ENCODE data around the gene ABHD17A.

Gene ABHD17A

GRCh38 chr19:1843116-1843515 is 42.2 kb downstream of the ABHD17A start:
- Histone ChIP-seq H3K36me3 (ENCODE audit: control insufficient read depth, insufficient read depth, low read length) (peaks cover 16% of the 10 kb centered on the region; the same call in 1 of the 2 replicates), H3K4me3 (ENCODE audit: low read depth, low read length) (no peak overlapping the region), H3K27me3 (ENCODE audit: control insufficient read depth, insufficient read depth, low read length) (no peaks in the 10 kb centered on the region), H3K4me1 (ENCODE audit: control insufficient read depth, insufficient read depth, low read length) (peaks cover 7% of the 10 kb centered on the region), H3K9ac (ENCODE audit: low read depth, low read length) (no peak overlapping the region), H3K9me3 (ENCODE audit: control insufficient read depth, insufficient read depth, low read length) (no peaks in the 10 kb centered on the region), H3K27ac (ENCODE audit: low read depth, low read length) (no peak overlapping the region)

GRCh38 chr19:1841209-1841924 is 43.9 kb downstream of the ABHD17A start:
- no peaks in the 10 kb centered on the region for H3K4me1 ChIP-seq (ENCODE audit: control insufficient read depth, insufficient read depth, low read length)
- H3K9me3 ChIP-seq (ENCODE audit: control insufficient read depth, insufficient read depth, low read length): no peaks in the 10 kb centered on the region
- no peak overlapping the region for H3K27ac ChIP-seq (ENCODE audit: low read depth, low read length)
- peaks cover 16% of the 10 kb centered on the region; the same call in 1 of the 2 replicates for H3K36me3 ChIP-seq (ENCODE audit: control insufficient read depth, insufficient read depth, low read length)
- H3K27me3 ChIP-seq (ENCODE audit: control insufficient read depth, insufficient read depth, low read length): no peaks in the 10 kb centered on the region
- H3K4me3 ChIP-seq (ENCODE audit: low read depth, low read length): no peak overlapping the region
- H3K9ac ChIP-seq (ENCODE audit: low read depth, low read length): no peak overlapping the region

DNA sequence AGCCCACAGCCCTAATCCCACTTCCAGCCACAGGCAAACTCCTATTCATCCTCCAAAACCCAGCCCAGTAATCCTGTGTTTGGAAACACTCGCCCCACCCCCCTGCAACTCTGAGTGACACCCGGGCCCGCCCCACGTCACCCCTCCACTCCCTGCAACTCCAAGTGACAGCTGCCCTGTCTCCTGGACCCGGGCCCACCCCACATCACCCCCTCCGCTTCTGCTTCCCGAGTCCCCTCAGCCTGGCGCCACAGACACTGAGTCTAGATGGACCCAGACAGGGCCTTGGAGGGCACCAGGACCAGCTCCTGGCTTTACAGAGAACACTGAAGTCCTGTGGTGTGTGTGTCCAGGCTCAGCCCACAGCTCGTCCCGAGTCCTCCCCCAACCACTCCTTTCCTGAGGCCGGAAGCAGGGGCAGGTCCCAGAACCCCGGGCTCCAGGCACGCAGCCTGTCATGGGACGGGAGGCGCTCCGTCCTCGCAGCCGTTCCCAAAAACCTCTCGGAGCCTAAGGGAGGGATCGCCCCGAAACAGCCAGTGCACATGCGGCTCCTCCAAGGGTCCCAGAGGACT is 44.7 kb downstream of the ABHD17A start:
- no peak overlapping the region for H3K9ac ChIP-seq (ENCODE audit: low read depth, low read length)
- no peaks in the 10 kb centered on the region for H3K27me3 ChIP-seq (ENCODE audit: control insufficient read depth, insufficient read depth, low read length)

DNA sequence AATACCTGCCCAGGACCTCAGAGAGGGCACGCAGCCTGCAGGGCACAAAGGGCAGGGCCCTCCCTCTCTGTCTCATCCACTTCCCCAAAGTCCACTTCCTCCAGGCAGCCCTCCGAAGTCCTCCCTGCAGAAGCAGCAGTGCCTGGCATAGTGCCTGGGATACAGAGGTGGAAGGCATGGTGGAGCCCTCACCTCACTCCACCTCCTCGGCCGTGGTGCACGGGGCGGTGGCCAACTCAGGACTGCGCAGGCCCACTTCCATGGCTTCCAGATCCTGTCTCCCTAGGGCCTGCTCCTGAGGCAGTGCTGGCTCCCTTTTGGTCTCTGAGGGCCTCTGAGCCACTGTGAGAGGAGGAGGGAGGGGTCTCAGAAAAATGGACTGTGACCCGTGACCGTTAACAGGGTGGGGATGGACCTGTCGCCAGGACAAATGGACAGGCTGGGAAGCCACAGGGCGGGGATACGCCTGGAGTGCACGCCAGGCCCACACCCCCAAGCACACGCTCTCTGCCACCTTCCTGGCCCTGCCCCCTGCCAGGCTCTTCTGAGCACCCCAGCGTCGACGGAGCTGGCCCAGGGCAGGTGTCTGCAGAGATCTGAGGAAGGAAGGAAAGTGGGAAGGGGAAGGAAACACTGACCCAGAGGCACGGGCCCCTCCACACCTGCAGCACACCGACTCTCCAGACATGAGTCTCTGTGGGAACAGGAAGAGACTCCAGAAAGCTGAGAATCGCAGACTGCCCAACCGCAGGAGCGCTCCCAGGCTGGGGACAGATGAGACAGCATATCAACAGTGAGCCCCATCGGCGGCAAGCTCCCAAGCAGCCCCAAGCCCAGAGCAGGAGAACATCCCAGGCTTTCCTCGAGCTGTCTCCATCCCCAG is 45.4 kb downstream of the ABHD17A start:
- Histone ChIP-seq H3K9me3 (ENCODE audit: control insufficient read depth, insufficient read depth, low read length) (no peaks in the 10 kb centered on the region), H3K36me3 (ENCODE audit: control insufficient read depth, insufficient read depth, low read length) (peaks cover 9% of the 10 kb centered on the region; the same call in 1 of the 2 replicates), H3K4me3 (ENCODE audit: low read depth, low read length) (no peak overlapping the region), H3K4me1 (ENCODE audit: control insufficient read depth, insufficient read depth, low read length) (no peaks in the 10 kb centered on the region), H3K27me3 (ENCODE audit: control insufficient read depth, insufficient read depth, low read length) (no peaks in the 10 kb centered on the region), H3K9ac (ENCODE audit: low read depth, low read length) (no peak overlapping the region), H3K27ac (ENCODE audit: low read depth, low read length) (no peak overlapping the region)

More for the DNA sequence above, 44.7 kb downstream of the ABHD17A start:
- no peak overlapping the region for H3K4me3 ChIP-seq (ENCODE audit: low read depth, low read length)
- peaks cover 15% of the 10 kb centered on the region; the same call in 1 of the 2 replicates for H3K36me3 ChIP-seq (ENCODE audit: control insufficient read depth, insufficient read depth, low read length)
- no peaks in the 10 kb centered on the region for H3K9me3 ChIP-seq (ENCODE audit: control insufficient read depth, insufficient read depth, low read length)
- no peaks in the 10 kb centered on the region for H3K4me1 ChIP-seq (ENCODE audit: control insufficient read depth, insufficient read depth, low read length)
- H3K27ac ChIP-seq (ENCODE audit: low read depth, low read length): no peak overlapping the region

DNA sequence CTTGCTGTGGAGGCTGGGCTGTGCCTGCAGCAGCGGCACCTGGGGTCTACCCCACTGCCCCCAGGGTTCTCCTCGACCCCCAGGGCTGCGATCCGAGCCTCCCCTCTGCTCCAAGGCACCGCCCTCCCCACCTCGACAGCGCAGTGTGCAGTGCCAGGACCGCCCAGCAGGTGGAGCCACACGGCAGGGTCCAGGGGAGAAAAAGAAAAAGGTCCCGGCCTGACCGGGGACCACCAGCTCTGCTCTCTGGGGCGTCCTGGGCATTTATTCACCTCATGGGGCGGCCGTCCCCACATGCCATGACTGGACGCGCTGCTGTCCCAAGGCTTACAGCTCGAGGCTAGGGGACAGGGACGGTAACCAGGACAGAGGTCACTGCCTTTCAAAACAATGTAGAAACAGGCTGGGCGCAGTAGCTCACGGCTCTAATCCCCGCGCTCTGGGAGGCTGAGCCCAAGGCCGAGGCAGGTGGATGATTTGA is 47.6 kb downstream of the ABHD17A start:
- peak overlapping the region; percentile 8; the same call in 1 of the 2 replicates for H3K9ac ChIP-seq (ENCODE audit: low read depth, low read length)

GRCh38 chr19:1837222-1837565 is 48.1 kb downstream of the ABHD17A start:
- Histone ChIP-seq H3K4me3 (ENCODE audit: low read depth, low read length) (no peak overlapping the region), H3K9me3 (ENCODE audit: control insufficient read depth, insufficient read depth, low read length) (no peaks in the 10 kb centered on the region), H3K36me3 (ENCODE audit: control insufficient read depth, insufficient read depth, low read length) (0 out of 2 replicates have a peak, but pooled peaks cover 6% of the 10 kb centered on the region), H3K27me3 (ENCODE audit: control insufficient read depth, insufficient read depth, low read length) (no peaks in the 10 kb centered on the region), H3K9ac (ENCODE audit: low read depth, low read length) (no peak overlapping the region), H3K27ac (ENCODE audit: low read depth, low read length) (no peak overlapping the region), H3K4me1 (ENCODE audit: control insufficient read depth, insufficient read depth, low read length) (no peaks in the 10 kb centered on the region)

More for the DNA sequence above, 47.6 kb downstream of the ABHD17A start:
- Histone ChIP-seq H3K27me3 (ENCODE audit: control insufficient read depth, insufficient read depth, low read length) (no peaks in the 10 kb centered on the region), H3K9me3 (ENCODE audit: control insufficient read depth, insufficient read depth, low read length) (no peaks in the 10 kb centered on the region), H3K4me1 (ENCODE audit: control insufficient read depth, insufficient read depth, low read length) (no peaks in the 10 kb centered on the region), H3K27ac (ENCODE audit: low read depth, low read length) (peak overlapping the region; percentile 47), H3K4me3 (ENCODE audit: low read depth, low read length) (no peak overlapping the region), H3K36me3 (ENCODE audit: control insufficient read depth, insufficient read depth, low read length) (0 out of 2 replicates have a peak, but pooled peaks cover 6% of the 10 kb centered on the region)

DNA sequence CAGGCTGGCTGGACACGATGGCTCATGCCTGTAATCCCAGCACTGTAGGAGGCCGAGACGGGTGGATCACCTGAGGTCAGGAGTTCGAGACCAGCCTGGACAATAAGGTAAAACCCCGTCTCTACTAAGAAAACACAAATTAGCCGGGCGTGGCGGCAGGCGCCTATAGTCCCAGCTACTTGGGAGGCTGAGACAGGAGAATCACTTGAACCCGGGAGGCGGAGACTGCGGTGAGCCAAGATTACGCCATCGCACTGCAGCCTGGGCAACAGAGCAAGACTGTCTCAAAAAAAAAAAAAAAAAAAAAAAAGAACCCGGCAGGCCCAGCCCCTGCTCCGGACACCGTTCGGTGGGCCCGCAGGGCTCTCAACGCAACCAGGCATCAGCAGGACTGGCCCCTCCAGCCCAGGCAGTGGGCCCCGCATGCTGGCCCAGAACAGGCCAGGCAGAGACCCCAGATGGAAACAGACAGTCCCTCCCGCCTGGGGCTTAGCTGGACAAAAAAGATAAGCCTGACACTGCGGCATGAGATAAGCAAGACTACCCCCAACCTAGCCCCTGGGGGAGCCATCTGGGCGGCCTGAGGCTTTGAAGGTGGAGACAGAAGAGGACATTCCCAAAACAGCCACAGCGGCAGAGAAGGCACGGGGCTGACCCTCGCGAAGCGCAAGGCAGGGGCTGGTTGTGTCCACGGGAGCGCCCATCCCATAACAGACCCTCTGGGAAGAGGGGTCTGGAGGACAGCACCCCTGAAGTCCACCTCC is 48.7 kb downstream of the ABHD17A start:
- H3K36me3 ChIP-seq (ENCODE audit: control insufficient read depth, insufficient read depth, low read length): 0 out of 2 replicates have a peak, but pooled peaks cover 6% of the 10 kb centered on the region
- no peak overlapping the region for H3K27ac ChIP-seq (ENCODE audit: low read depth, low read length)
- no peaks in the 10 kb centered on the region for H3K4me1 ChIP-seq (ENCODE audit: control insufficient read depth, insufficient read depth, low read length)
- no peaks in the 10 kb centered on the region for H3K9me3 ChIP-seq (ENCODE audit: control insufficient read depth, insufficient read depth, low read length)
- H3K4me3 ChIP-seq (ENCODE audit: low read depth, low read length): no peak overlapping the region
- H3K9ac ChIP-seq (ENCODE audit: low read depth, low read length): no peak overlapping the region
- H3K27me3 ChIP-seq (ENCODE audit: control insufficient read depth, insufficient read depth, low read length): no peaks in the 10 kb centered on the region

- H3K27me3 ChIP-seq (ENCODE audit: control insufficient read depth, insufficient read depth, low read length): no peaks in the 10 kb centered on the region
- no peak overlapping the region for H3K4me3 ChIP-seq (ENCODE audit: low read depth, low read length)
- H3K9me3 ChIP-seq (ENCODE audit: control insufficient read depth, insufficient read depth, low read length): no peaks in the 10 kb centered on the region
- no peaks in the 10 kb centered on the region for H3K4me1 ChIP-seq (ENCODE audit: control insufficient read depth, insufficient read depth, low read length)
- peaks cover 13% of the 10 kb centered on the region; the same call in 1 of the 2 replicates for H3K36me3 ChIP-seq (ENCODE audit: control insufficient read depth, insufficient read depth, low read length)
- no peak overlapping the region for H3K27ac ChIP-seq (ENCODE audit: low read depth, low read length)
- no peak overlapping the region for H3K9ac ChIP-seq (ENCODE audit: low read depth, low read length)
Observed at GRCh38 chr19:1833540-1833939, 51.8 kb downstream of the ABHD17A start.

DNA sequence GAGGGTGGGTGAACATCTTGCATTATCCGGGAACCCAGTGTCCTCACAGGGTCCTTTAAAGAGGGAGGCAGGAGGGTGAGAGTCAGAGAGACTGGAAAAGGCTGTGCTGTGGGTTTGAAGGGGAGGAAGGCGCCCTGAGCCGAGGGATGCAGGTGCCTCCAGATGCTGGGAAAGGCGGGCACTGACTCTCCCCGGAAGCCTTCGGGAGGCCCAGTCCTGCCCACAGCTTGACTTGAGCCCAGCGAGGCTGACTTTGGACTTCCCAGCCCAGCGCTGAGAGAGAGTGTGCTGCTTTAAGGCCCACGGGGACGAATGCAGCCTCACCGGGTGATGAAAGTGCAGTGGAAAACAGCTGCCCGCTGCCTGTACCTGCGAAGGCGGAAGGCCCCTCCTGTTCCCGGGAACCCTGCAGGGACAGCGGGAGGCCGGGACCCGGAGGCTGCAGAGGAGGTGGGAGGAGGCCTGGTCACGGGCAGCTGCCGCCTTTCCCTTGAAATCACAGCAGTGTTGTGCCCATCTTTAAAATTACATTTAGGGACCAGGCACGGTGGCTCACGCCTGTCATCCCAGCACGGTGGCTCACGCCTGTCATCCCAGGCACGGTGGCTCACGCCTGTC is 53.1 kb downstream of the ABHD17A start:
- no peak overlapping the region for H3K27ac ChIP-seq (ENCODE audit: low read depth, low read length)
- no peak overlapping the region for H3K9ac ChIP-seq (ENCODE audit: low read depth, low read length)
- H3K9me3 ChIP-seq (ENCODE audit: control insufficient read depth, insufficient read depth, low read length): no peaks in the 10 kb centered on the region
- H3K4me1 ChIP-seq (ENCODE audit: control insufficient read depth, insufficient read depth, low read length): no peaks in the 10 kb centered on the region
- H3K27me3 ChIP-seq (ENCODE audit: control insufficient read depth, insufficient read depth, low read length): no peaks in the 10 kb centered on the region
- no peak overlapping the region for H3K4me3 ChIP-seq (ENCODE audit: low read depth, low read length)
- peaks cover 16% of the 10 kb centered on the region; the same call in 1 of the 2 replicates for H3K36me3 ChIP-seq (ENCODE audit: control insufficient read depth, insufficient read depth, low read length)

GRCh38 chr19:1830978-1831377 is 54.3 kb downstream of the ABHD17A start:
- H3K4me3 ChIP-seq (ENCODE audit: low read depth, low read length): no peak overlapping the region
- H3K9me3 ChIP-seq (ENCODE audit: control insufficient read depth, insufficient read depth, low read length): no peaks in the 10 kb centered on the region
- H3K27me3 ChIP-seq (ENCODE audit: control insufficient read depth, insufficient read depth, low read length): no peaks in the 10 kb centered on the region
- H3K9ac ChIP-seq (ENCODE audit: low read depth, low read length): no peak overlapping the region
- peaks cover 17% of the 10 kb centered on the region; the same call in 1 of the 2 replicates for H3K36me3 ChIP-seq (ENCODE audit: control insufficient read depth, insufficient read depth, low read length)
- H3K4me1 ChIP-seq (ENCODE audit: control insufficient read depth, insufficient read depth, low read length): peaks cover 3% of the 10 kb centered on the region; the same call in 1 of the 2 replicates
- no peak overlapping the region for H3K27ac ChIP-seq (ENCODE audit: low read depth, low read length)
